Measurements from ENCODE around the gene CPXM1.

- TF ChIP-seq CTCF (IDR thresholded peaks at IDR 0.05 in 8 of 11, conservative IDR thresholded peaks at IDR 0.05 in 3 of 11) (no peak), POLR2A (IDR thresholded peaks at IDR 0.05) (no peak), POLR2AphosphoS5 (IDR thresholded peaks at IDR 0.05) (no peak)
Measured at GRCh38 chr20:2749343-2749950, 51.0 kb downstream of the CPXM1 start.

All from spleen (tissue), 7 donors.